Activated T-cell treated with anti-CD3 and anti-CD28 coated beads, Interleukin-2, amount 50 U/mL, for 24 hours (primary cell): Measurements from ENCODE around the gene LRRTM3.

Experiments
- DNase-seq: peaks from one replicate; pipeline ENCODE4 v3.0.0-alpha.2; 2020
- H3K27ac Mint-ChIP-seq: 2 replicates; pipeline ENCODE4 v1.8.0; 2020; ENCODE audit warnings: mild to moderate bottlenecking, mixed read lengths
- H3K27me3 Mint-ChIP-seq: 2 replicates; pipeline ENCODE4 v1.8.0; 2020; ENCODE audit warnings: mixed read lengths
- H3K36me3 Mint-ChIP-seq: 2 replicates; pipeline ENCODE4 v1.8.0; 2020; ENCODE audit warnings: low read depth, mixed read lengths
- H3K4me1 Mint-ChIP-seq: 2 replicates; pipeline ENCODE4 v1.8.0; 2020; ENCODE audit warnings: low read depth, mixed read lengths
- H3K4me3 Mint-ChIP-seq: 2 replicates; pipeline ENCODE4 v1.8.0; 2020; ENCODE audit warnings: mild to moderate bottlenecking, moderate library complexity, mixed read lengths
- H3K9me3 Mint-ChIP-seq: 2 replicates; pipeline ENCODE4 v1.8.0; 2020; ENCODE audit warnings: mixed read lengths

The LRRTM3 gene

GRCh38 chr10:66926841-66927240 is 1.0 kb downstream of the LRRTM3 start:
- Mint-ChIP-seq H3K4me3 (no peak overlapping the region), H3K4me1 (no peaks in the 10 kb centered on the region), H3K27me3 (peaks cover 58% of the 10 kb centered on the region)

DNA sequence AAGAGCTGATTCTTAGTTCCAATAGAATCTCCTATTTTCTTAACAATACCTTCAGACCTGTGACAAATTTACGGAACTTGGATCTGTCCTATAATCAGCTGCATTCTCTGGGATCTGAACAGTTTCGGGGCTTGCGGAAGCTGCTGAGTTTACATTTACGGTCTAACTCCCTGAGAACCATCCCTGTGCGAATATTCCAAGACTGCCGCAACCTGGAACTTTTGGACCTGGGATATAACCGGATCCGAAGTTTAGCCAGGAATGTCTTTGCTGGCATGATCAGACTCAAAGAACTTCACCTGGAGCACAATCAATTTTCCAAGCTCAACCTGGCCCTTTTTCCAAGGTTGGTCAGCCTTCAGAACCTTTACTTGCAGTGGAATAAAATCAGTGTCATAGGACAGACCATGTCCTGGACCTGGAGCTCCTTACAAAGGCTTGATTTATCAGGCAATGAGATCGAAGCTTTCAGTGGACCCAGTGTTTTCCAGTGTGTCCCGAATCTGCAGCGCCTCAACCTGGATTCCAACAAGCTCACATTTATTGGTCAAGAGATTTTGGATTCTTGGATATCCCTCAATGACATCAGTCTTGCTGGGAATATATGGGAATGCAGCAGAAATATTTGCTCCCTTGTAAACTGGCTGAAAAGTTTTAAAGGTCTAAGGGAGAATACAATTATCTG is 1.6 kb downstream of the LRRTM3 start:
- Mint-ChIP-seq H3K27me3 (peaks cover 62% of the 10 kb centered on the region), H3K36me3 (no peaks in the 10 kb centered on the region)
- no peak for DNase-seq

More at GRCh38 chr10:66926841-66927240, 1.0 kb downstream of the LRRTM3 start:
- DNase-seq, result no peak
- Mint-ChIP-seq H3K36me3 (no peaks in the 10 kb centered on the region), H3K9me3 (no peaks in the 10 kb centered on the region), H3K27ac (no peak overlapping the region)

GRCh38 chr10:66927971-66928770 is 2.3 kb downstream of the LRRTM3 start:
- Mint-ChIP-seq H3K27ac (no peak overlapping the region), H3K4me1 (no peaks in the 10 kb centered on the region), H3K36me3 (no peaks in the 10 kb centered on the region), H3K27me3 (peaks cover 60% of the 10 kb centered on the region), H3K4me3 (no peak overlapping the region), H3K9me3 (no peaks in the 10 kb centered on the region)
- DNase-seq, result no peak

More for the DNA sequence above, 1.6 kb downstream of the LRRTM3 start:
- Mint-ChIP-seq H3K9me3 (no peaks in the 10 kb centered on the region), H3K27ac (no peak overlapping the region), H3K4me3 (no peak overlapping the region), H3K4me1 (no peaks in the 10 kb centered on the region)

DNA sequence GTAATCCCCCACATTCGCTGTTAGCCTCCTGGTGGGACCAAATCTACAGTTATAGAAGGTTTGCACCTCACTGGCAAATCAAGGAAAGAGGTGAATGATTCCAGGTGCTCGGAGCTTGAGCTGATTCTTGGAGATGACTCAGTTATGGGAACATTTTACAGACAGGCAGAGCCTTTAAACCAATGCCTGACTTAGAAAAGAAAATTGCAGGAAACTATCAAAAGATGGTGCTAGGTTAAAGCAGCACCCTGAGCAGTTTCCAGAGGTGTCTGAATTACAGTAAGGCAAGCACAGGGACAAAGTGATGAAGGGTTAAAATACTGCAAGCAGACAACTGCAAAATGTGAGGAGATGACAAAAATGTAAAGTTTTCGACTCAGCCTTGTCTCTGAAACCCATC is 2.9 kb downstream of the LRRTM3 start:
- H3K27me3 Mint-ChIP-seq, result peaks cover 60% of the 10 kb centered on the region
- H3K4me1 Mint-ChIP-seq, result no peaks in the 10 kb centered on the region
- no peak overlapping the region for H3K27ac Mint-ChIP-seq
- DNase-seq, result no peak
- no peaks in the 10 kb centered on the region for H3K9me3 Mint-ChIP-seq
- H3K36me3 Mint-ChIP-seq, result no peaks in the 10 kb centered on the region
- no peak overlapping the region for H3K4me3 Mint-ChIP-seq

- H3K4me3 Mint-ChIP-seq, result no peak overlapping the region
- no peak overlapping the region for H3K27ac Mint-ChIP-seq
- no peaks in the 10 kb centered on the region for H3K9me3 Mint-ChIP-seq
- peaks cover 55% of the 10 kb centered on the region for H3K27me3 Mint-ChIP-seq
- no peak for DNase-seq
- no peaks in the 10 kb centered on the region for H3K4me1 Mint-ChIP-seq
- no peaks in the 10 kb centered on the region for H3K36me3 Mint-ChIP-seq
Measured at GRCh38 chr10:66929375-66929774, 3.5 kb downstream of the LRRTM3 start.

DNA sequence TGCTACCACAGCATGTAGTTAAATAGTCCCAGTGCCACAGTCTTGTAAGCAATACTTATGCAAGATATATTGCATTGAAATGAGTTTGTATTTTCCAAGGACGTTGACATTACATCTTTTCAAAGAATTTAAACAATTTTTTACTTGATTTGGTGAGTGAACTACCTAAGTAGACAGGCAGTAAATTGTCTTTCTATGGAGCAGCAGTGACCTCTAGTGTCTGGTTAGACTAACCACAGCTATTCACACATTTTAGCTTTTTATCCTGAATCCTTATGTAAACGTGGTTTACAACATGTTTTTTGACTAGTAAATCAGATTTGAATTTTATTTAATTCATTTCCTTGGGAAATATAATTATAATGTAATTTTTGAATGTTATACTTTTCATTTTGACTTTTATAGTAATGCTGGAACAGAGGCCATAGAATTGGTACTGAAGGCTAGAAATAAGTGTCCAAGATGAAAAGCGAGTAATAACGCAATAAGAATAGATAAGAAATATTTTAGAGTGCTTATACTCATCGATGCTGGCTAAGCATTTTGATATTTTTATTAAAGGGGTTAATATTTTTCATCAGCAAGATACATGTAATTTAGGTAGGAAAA is 5.6 kb downstream of the LRRTM3 start:
- no peak overlapping the region for H3K4me3 Mint-ChIP-seq
- no peak overlapping the region for H3K27ac Mint-ChIP-seq
- H3K4me1 Mint-ChIP-seq, result no peaks in the 10 kb centered on the region
- no peaks in the 10 kb centered on the region for H3K9me3 Mint-ChIP-seq
- H3K27me3 Mint-ChIP-seq, result peaks cover 42% of the 10 kb centered on the region
- DNase-seq, result no peak
- H3K36me3 Mint-ChIP-seq, result no peaks in the 10 kb centered on the region

DNA sequence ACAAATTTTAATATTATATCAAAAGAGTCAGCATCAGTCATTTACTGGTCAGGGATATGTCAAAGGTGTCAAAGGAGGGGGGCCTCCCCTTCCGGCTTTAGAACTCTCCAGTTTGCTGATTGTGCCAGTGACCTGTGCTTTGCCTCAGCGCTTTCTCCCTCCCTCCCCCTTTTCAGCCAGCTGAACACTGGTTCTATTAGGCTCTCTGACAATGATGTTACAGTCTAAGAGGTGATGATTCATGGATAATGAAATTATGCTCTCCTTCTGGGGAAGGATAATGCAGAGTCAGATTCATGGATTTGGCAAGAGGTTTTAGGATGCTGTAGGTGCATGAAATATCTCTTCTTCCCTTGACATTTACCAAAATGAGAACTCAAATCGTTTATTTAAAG is 6.1 kb downstream of the LRRTM3 start:
- H3K36me3 Mint-ChIP-seq, result no peaks in the 10 kb centered on the region
- H3K4me1 Mint-ChIP-seq, result no peaks in the 10 kb centered on the region
- H3K4me3 Mint-ChIP-seq, result no peak overlapping the region
- H3K27me3 Mint-ChIP-seq, result peaks cover 40% of the 10 kb centered on the region
- no peak for DNase-seq
- H3K9me3 Mint-ChIP-seq, result no peaks in the 10 kb centered on the region
- H3K27ac Mint-ChIP-seq, result no peak overlapping the region

- no peak for DNase-seq
- Mint-ChIP-seq H3K27ac (no peak overlapping the region), H3K9me3 (no peaks in the 10 kb centered on the region), H3K4me1 (no peaks in the 10 kb centered on the region), H3K27me3 (peaks cover 12% of the 10 kb centered on the region), H3K36me3 (no peaks in the 10 kb centered on the region), H3K4me3 (no peak overlapping the region)
Measured at GRCh38 chr10:66934711-66935110, 8.9 kb downstream of the LRRTM3 start.

DNA sequence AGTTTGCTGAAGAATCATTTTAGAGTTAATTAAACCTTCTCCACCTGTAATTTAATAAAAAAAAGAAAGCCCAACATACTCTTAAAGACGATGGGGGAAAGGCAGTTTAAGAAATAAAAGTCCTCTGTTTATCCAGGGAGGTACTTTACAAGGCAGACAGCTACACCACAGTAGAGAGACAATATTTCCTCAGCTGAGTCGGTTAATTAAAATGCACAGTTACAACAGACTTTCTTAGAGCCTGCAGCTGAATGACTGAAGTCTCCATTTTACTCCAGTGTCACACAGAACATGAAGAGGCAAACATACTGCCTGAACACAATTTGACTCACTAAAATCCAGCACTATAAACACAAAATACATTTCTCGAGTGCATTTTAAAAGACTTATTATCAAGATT is 15.1 kb downstream of the LRRTM3 start:
- no peak for DNase-seq
- Mint-ChIP-seq H3K4me1 (no peaks in the 10 kb centered on the region), H3K36me3 (no peaks in the 10 kb centered on the region), H3K27me3 (no peaks in the 10 kb centered on the region), H3K27ac (no peak overlapping the region), H3K4me3 (no peak overlapping the region), H3K9me3 (no peaks in the 10 kb centered on the region)

DNA sequence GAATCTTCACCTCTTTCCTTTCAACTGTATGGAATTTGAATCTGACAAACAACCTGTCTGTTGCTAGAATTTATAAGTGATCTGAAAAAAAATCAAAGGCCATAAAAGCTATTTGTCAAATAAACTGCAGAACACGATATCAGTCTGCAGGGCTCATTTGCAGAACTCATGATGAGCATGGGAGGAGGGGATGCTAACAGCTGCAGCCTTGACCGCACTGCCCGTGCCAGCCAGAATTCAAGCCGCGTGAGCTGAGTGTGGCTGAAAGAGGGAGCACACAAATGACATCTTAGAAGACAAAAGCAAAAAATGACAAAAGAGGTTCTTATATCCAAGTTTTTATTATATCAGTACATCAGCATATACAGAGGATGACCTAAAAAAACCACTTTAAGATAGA is 15.7 kb downstream of the LRRTM3 start:
- Mint-ChIP-seq H3K9me3 (no peaks in the 10 kb centered on the region), H3K36me3 (no peaks in the 10 kb centered on the region), H3K27ac (no peak overlapping the region), H3K27me3 (no peaks in the 10 kb centered on the region), H3K4me1 (no peaks in the 10 kb centered on the region), H3K4me3 (no peak overlapping the region)
- DNase-seq, result no peak

DNA sequence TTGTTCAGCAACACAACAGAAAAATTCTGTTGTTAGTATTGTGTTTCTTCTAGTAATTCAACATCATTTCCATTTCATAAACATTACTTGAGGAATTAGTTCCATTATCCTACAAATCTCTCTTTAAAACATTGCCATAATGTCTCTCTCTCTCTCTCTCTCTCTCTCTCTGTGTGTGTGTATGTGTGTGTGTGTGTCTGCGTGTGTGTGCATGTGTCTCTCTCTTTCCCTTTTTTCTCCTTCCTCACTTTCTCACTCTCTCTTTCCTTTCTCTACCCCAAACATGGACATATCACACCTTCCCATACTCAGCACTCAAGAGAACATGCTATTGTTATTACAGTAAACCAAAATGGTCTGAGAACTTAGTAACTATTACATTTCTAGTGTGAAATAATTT is 16.6 kb downstream of the LRRTM3 start:
- no peaks in the 10 kb centered on the region for H3K36me3 Mint-ChIP-seq
- no peaks in the 10 kb centered on the region for H3K4me1 Mint-ChIP-seq
- no peaks in the 10 kb centered on the region for H3K27me3 Mint-ChIP-seq
- H3K4me3 Mint-ChIP-seq, result no peak overlapping the region
- H3K27ac Mint-ChIP-seq, result no peak overlapping the region
- no peak for DNase-seq
- H3K9me3 Mint-ChIP-seq, result no peaks in the 10 kb centered on the region

DNA sequence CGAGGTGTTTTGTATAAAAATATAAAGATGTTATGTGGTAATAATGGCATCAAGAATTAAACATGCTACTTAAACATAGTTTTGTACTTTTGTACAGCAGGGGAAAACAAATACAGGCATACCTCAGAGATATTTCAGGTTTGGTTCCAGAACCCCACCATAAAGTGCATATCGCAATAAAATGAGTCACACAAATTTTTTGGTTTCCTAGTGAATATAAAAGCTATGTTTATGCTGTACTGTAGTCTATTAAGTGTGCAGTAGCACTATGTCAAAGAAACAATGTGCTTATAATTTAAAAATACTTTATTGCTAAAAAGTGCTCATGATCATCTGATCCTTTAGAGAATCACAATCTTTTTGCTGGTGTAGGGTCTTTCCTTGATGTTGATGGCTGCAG is 17.8 kb downstream of the LRRTM3 start:
- no peaks in the 10 kb centered on the region for H3K36me3 Mint-ChIP-seq
- H3K4me1 Mint-ChIP-seq, result no peaks in the 10 kb centered on the region
- DNase-seq, result no peak
- H3K9me3 Mint-ChIP-seq, result no peaks in the 10 kb centered on the region
- no peaks in the 10 kb centered on the region for H3K27me3 Mint-ChIP-seq
- no peak overlapping the region for H3K27ac Mint-ChIP-seq
- H3K4me3 Mint-ChIP-seq, result no peak overlapping the region

- Mint-ChIP-seq H3K4me3 (no peak overlapping the region), H3K27ac (no peak overlapping the region), H3K27me3 (no peaks in the 10 kb centered on the region), H3K36me3 (no peaks in the 10 kb centered on the region), H3K9me3 (no peaks in the 10 kb centered on the region), H3K4me1 (no peaks in the 10 kb centered on the region)
- DNase-seq, result no peak
Measured at GRCh38 chr10:66951896-66952295, 26.1 kb downstream of the LRRTM3 start.

- Mint-ChIP-seq H3K4me3 (no peak overlapping the region), H3K36me3 (no peaks in the 10 kb centered on the region), H3K27me3 (no peaks in the 10 kb centered on the region), H3K4me1 (no peaks in the 10 kb centered on the region), H3K27ac (no peak overlapping the region), H3K9me3 (no peaks in the 10 kb centered on the region)
- DNase-seq, result no peak
Measured at GRCh38 chr10:66958466-66958865, 32.6 kb downstream of the LRRTM3 start.

DNA sequence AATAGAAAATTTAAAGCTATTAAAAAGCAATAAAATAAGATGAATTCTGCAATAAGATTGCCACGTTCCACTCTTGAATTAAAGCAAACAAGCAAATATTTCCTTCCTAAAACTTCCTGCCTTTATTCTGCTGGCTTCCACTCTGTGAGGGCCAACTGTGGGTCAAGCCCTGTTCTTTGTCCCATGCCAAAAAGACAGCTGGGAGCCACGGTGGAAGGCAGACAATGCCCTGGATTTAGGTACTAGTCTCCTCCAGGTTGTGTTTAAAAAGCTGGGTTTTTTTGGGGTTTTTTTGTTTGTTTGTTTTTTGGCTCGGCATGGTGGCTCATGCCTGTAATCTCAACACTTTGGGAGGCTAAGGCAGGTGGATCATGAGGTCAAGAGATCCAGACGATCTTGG is 39.1 kb downstream of the LRRTM3 start:
- H3K27me3 Mint-ChIP-seq, result peaks cover 3% of the 10 kb centered on the region
- no peak overlapping the region for H3K27ac Mint-ChIP-seq

More for the DNA sequence above, 39.1 kb downstream of the LRRTM3 start:
- DNase-seq, result no peak
- no peaks in the 10 kb centered on the region for H3K9me3 Mint-ChIP-seq
- no peaks in the 10 kb centered on the region for H3K36me3 Mint-ChIP-seq
- H3K4me1 Mint-ChIP-seq, result no peaks in the 10 kb centered on the region
- no peak overlapping the region for H3K4me3 Mint-ChIP-seq
